Activated CD4-positive, alpha-beta T cell treated with anti-CD3 and anti-CD28 coated beads, Interleukin-2, amount 10 ng/mL, durations not matched to agents 7 days and 5 days (primary cell): Measurements from ENCODE around the gene SUB1. TPM values are rescaled to one million over a fixed set of nuclear protein-coding genes. Genes with fewer than 3 reads are reported as not detected.
A peak's percentile ranks its signal among the peaks of the same experiment; 100 is the strongest.
"Not testable (repeated sequence)": the region's sequence is repeated elsewhere in the genome, so short reads cannot be mapped to it uniquely, and the experiment has no call there.

ENCODE experiments used
- CTCF ChIA-PET: fragments of 350-600 bp; sonication (Branson Sonifier 250); formaldehyde crosslinking; loops from one replicate; lab custom pipeline; 2021; ENCODE audit warnings: antibody characterized with exemption; lab: Charles Lee
- POLR2A ChIA-PET: fragments of 350-600 bp; sonication (Branson Sonifier 250); formaldehyde crosslinking; loops from one replicate; lab custom pipeline; 2021; ENCODE audit warnings: antibody characterized with exemption; lab: Charles Lee
- DNase-seq: peaks from one replicate; pipeline ENCODE4 v3.0.0-alpha.2; 2020
- H3K27ac Mint-ChIP-seq: one replicate; pipeline ENCODE4 v1.8.0; 2021; ENCODE audit warnings: mild to moderate bottlenecking, moderate library complexity, mixed read lengths
- H3K27me3 Mint-ChIP-seq: one replicate; pipeline ENCODE4 v1.8.0; 2021; ENCODE audit warnings: mixed read lengths
- H3K36me3 Mint-ChIP-seq: one replicate; pipeline ENCODE4 v1.8.0; 2021; ENCODE audit warnings: low read depth, mixed read lengths
- H3K4me1 Mint-ChIP-seq: one replicate; pipeline ENCODE4 v1.8.0; 2021; ENCODE audit warnings: mixed read lengths
- H3K4me3 Mint-ChIP-seq: one replicate; pipeline ENCODE4 v1.8.0; 2021; ENCODE audit warnings: mild to moderate bottlenecking, moderate library complexity, mixed read lengths
- H3K9me3 Mint-ChIP-seq: one replicate; pipeline ENCODE4 v1.8.0; 2021; ENCODE audit warnings: mixed read lengths
- total RNA-seq, 2 experiments: library from RNA; stranded (reverse); gene quantifications; one replicate each; pipeline ENCODE4 v1.2.3, GENCODE V29; 2021

SUB1 gene
- total RNA-seq, 2 experiments from 2014 or later, result 430 to 446 TPM

- no peaks in the 10 kb centered on the region for H3K27me3 Mint-ChIP-seq
- peaks cover 6% of the 10 kb centered on the region for H3K9me3 Mint-ChIP-seq
- H3K4me1 Mint-ChIP-seq, result peaks cover 11% of the 10 kb centered on the region
- no peak overlapping the region for H3K4me3 Mint-ChIP-seq
- ChIA-PET POLR2A (no interaction called here), CTCF (interaction anchor here (1.4 kb wide), 1 partner anchor 22 kb away, joined by 4 read pairs; no protein-coding TSS in a partner anchor)
- peak overlapping the region; percentile 58 for H3K27ac Mint-ChIP-seq
- DNase-seq, result no peak
- peaks cover 30% of the 10 kb centered on the region for H3K36me3 Mint-ChIP-seq
Measured at GRCh38 chr5:32551865-32552264, 33.5 kb upstream of the SUB1 start.

DNA sequence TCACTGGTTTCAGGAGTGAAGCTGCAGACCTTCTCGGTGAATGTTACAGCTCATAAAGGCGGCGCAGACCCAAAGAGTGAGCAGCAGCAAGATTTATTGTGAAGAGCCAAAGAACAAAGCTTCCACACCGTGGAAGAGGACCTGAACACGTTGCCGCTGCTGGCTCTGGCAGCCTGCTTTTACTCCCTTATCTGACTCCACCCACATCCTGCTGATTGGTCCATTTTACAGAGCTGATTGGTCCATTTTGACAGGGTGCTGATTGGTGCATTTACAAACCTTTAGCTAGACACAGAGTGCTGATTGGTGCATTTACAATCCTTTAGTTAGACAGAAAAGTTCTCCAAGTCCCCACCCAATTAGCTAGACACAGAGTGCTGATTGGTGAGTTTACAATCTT is 32.9 kb upstream of the SUB1 start:
- H3K4me3 Mint-ChIP-seq, POLR2A ChIA-PET, DNase-seq, H3K27me3 Mint-ChIP-seq, H3K9me3 Mint-ChIP-seq, H3K27ac Mint-ChIP-seq: not testable (repeated sequence)
- peaks cover 30% of the 10 kb centered on the region for H3K36me3 Mint-ChIP-seq
- CTCF ChIA-PET, result interaction anchor here (1.4 to 1.6 kb wide), 2 partner anchors 22 to 38 kb away, joined by 4 read pairs; no protein-coding TSS in a partner anchor
- H3K4me1 Mint-ChIP-seq, result peaks cover 11% of the 10 kb centered on the region

DNA sequence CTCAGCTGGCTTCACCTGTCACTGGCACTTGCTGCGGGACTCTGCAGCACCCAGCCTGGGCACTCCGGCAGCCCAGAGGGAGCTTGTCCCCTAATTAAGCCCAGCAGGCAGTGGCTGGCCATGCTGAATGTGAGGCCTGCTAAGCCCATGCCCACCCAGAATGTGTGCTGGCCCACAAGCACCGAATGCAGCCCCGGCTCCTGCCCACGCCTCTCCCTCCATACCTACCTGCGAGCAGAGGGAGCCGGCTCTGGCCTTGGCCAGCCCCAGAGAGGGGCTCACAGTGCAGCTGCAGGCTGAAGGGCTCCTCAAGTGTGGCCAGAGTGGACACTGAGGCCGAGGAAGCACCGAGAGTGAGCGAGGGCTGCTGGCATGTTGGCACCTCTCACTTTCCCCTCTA is 32.4 kb upstream of the SUB1 start:
- no peak overlapping the region for H3K27ac Mint-ChIP-seq
- H3K9me3 Mint-ChIP-seq, result peaks cover 6% of the 10 kb centered on the region
- CTCF ChIA-PET, result interaction anchor here (1.6 kb wide), 1 partner anchor 37 kb away, joined by 4 read pairs; no protein-coding TSS in a partner anchor
- no peak overlapping the region for H3K4me3 Mint-ChIP-seq
- POLR2A ChIA-PET, result no interaction called here
- peaks cover 11% of the 10 kb centered on the region for H3K4me1 Mint-ChIP-seq
- H3K36me3 Mint-ChIP-seq, result peaks cover 30% of the 10 kb centered on the region
- H3K27me3 Mint-ChIP-seq, result no peaks in the 10 kb centered on the region
- no peak for DNase-seq

GRCh38 chr5:32554181-32554780 is 31.1 kb upstream of the SUB1 start:
- peaks cover 12% of the 10 kb centered on the region for H3K4me1 Mint-ChIP-seq
- H3K9me3 Mint-ChIP-seq, H3K27ac Mint-ChIP-seq, CTCF ChIA-PET, DNase-seq, H3K27me3 Mint-ChIP-seq, POLR2A ChIA-PET, H3K4me3 Mint-ChIP-seq: not testable (repeated sequence)
- peaks cover 28% of the 10 kb centered on the region for H3K36me3 Mint-ChIP-seq

GRCh38 chr5:32556543-32556942 is 28.8 kb upstream of the SUB1 start:
- H3K36me3 Mint-ChIP-seq, result peaks cover 27% of the 10 kb centered on the region
- DNase-seq, POLR2A ChIA-PET, H3K4me3 Mint-ChIP-seq, H3K9me3 Mint-ChIP-seq, CTCF ChIA-PET, H3K27ac Mint-ChIP-seq, H3K27me3 Mint-ChIP-seq: not testable (repeated sequence)
- H3K4me1 Mint-ChIP-seq, result peaks cover 14% of the 10 kb centered on the region

DNA sequence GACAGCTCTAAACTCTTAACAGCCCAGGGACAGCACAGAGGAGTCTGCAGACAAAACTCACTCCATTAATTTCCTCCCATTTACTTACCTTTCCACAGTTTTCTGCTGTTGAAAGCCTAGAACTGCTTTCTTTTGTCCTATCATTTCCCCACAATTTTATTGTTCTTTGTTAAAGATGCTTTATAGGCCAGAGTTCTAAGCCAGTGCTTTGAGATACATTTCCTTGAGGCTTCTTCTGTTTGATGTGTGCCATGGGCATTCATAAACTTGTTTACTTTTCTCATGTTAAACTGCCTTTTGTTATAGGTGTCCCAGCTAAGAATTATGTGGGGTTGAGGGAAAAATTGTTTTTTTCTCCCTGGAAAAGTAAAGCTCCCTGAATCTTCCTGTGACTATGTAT is 25.9 kb upstream of the SUB1 start:
- Mint-ChIP-seq H3K4me1 (peaks cover 5% of the 10 kb centered on the region), H3K4me3 (no peak overlapping the region), H3K9me3 (no peaks in the 10 kb centered on the region), H3K36me3 (peaks cover 9% of the 10 kb centered on the region), H3K27ac (no peak overlapping the region), H3K27me3 (no peaks in the 10 kb centered on the region)
- ChIA-PET CTCF (interaction anchor here (1.0 kb wide), 1 partner anchor 15 kb away, joined by 4 read pairs; no protein-coding TSS in a partner anchor), POLR2A (no interaction called here)
- no peak for DNase-seq

- Mint-ChIP-seq H3K9me3 (no peaks in the 10 kb centered on the region), H3K4me1 (peaks cover 5% of the 10 kb centered on the region)
Measured at GRCh38 chr5:32559921-32560320, 25.4 kb upstream of the SUB1 start.

DNA sequence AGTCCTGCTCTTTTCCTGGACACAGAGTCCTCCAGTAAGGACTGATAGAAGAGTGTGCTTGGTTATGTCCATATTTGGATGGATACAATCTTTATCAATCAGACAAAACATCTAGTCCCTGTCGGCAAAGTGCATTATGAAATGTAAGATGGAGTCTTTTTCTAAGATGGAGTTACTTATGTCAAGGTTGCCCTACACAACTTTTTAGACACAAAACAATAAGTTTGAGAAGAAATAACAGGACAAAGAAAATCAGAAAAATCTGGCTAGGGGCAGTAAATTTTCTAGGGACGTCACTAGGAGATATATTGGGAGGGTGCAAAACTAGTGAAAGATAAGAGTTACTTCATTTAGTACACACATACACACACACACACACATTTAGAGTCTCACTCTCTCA is 23.3 kb upstream of the SUB1 start:
- no peaks in the 10 kb centered on the region for H3K9me3 Mint-ChIP-seq
- DNase-seq, result no peak
- H3K27me3 Mint-ChIP-seq, result no peaks in the 10 kb centered on the region
- H3K4me3 Mint-ChIP-seq, result no peak overlapping the region
- ChIA-PET POLR2A (no interaction called here), CTCF (no interaction called here)
- H3K36me3 Mint-ChIP-seq, result peaks cover 17% of the 10 kb centered on the region
- no peak overlapping the region for H3K27ac Mint-ChIP-seq
- peaks cover 6% of the 10 kb centered on the region for H3K4me1 Mint-ChIP-seq

More at GRCh38 chr5:32559921-32560320, 25.4 kb upstream of the SUB1 start:
- DNase-seq, result no peak
- H3K36me3 Mint-ChIP-seq, result peaks cover 9% of the 10 kb centered on the region
- no peak overlapping the region for H3K4me3 Mint-ChIP-seq
- H3K27me3 Mint-ChIP-seq, result no peaks in the 10 kb centered on the region
- POLR2A ChIA-PET, result no interaction called here
- CTCF ChIA-PET, result no interaction called here
- H3K27ac Mint-ChIP-seq, result no peak overlapping the region

- no peaks in the 10 kb centered on the region for H3K9me3 Mint-ChIP-seq
- no peak for DNase-seq
- peaks cover 18% of the 10 kb centered on the region for H3K36me3 Mint-ChIP-seq
- H3K27me3 Mint-ChIP-seq, result no peaks in the 10 kb centered on the region
- CTCF ChIA-PET, result no interaction called here
- peaks cover 6% of the 10 kb centered on the region for H3K4me1 Mint-ChIP-seq
- no peak overlapping the region for H3K27ac Mint-ChIP-seq
- no peak overlapping the region for H3K4me3 Mint-ChIP-seq
- POLR2A ChIA-PET, result no interaction called here
Measured at GRCh38 chr5:32562843-32563242, 22.5 kb upstream of the SUB1 start.

DNA sequence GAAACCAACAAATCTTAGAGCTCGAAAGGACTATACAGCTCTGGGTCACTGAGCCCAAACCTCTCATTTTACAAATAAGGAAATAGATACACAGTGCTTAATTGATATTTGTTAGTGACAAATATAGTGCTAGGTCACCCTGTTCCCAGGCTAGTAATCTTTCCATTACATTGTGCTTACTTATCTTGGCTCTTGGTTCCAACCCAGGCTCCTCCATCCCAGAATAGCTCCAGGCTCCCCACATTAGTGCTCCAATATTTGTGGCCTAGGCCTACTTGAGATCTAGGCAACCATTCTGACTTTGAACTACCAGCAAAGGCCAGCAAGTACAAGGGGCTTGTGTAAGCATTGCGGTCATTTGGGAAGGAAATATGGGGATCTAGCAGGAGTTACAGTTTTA is 21.7 kb upstream of the SUB1 start:
- no peak for DNase-seq
- POLR2A ChIA-PET, result no interaction called here
- no peaks in the 10 kb centered on the region for H3K27me3 Mint-ChIP-seq
- H3K4me1 Mint-ChIP-seq, result peaks cover 6% of the 10 kb centered on the region
- peaks cover 18% of the 10 kb centered on the region for H3K36me3 Mint-ChIP-seq
- H3K27ac Mint-ChIP-seq, result no peak overlapping the region
- CTCF ChIA-PET, result no interaction called here
- H3K4me3 Mint-ChIP-seq, result no peak overlapping the region
- no peaks in the 10 kb centered on the region for H3K9me3 Mint-ChIP-seq

DNA sequence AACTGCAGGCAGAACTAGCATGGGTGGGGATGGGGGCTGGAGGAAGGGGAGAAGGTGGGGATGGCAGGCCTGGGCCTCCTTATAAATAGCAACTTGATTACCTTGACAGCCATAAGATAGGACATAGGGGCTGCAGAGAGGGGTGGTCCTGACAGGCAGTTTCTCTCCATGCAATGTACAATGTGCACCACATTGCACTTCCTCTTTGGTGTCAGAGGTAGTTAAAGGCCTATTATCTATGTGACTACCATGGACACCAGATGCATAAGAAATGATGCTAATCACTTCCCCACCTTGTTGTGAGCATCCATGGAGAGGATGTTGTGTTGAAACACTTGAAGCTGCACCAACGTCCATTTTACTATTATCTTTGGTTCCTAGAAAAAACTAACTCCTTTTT is 20.2 kb upstream of the SUB1 start:
- POLR2A ChIA-PET, result interaction anchor here (0.6 kb wide), 1 partner anchor 75 kb away, joined by 4 read pairs; no protein-coding TSS in a partner anchor

DNA sequence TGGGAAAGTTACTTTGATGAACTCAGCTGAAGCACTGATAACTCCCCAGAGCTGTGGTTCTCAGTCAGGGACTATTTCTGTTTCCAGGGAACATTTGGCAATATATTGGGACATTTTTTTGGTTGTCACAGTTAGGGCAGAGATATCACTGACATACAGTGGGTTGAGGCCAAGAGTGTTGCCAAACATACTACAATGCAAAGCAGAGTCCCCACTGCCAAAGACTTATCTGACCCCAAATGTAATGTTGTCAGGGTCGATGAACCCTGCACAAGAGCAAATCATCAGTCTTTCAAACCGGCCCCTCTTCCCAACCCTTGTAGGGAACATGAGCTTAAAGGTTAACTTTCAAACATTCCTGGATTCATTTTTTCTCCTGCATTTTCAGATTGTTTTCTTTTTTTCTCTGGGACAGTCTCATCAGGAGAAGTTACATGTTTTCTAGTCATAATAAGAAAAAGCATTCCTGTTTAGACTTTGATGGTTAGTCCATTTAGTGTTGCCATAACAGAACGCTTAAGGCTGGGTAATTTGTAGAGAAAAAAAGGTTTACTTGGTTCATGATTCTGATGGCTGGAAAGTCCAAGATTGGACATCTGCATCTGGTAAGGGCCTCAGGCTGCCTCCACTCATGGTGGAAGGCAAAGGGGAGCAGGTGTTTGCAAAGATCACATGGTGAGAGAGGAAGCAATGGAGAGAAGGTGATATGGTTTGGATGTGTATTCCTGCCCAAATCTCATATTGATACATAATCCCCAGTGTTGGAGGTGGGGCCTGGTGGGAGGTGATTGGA is 18.8 kb upstream of the SUB1 start:
- no peak overlapping the region for H3K4me3 Mint-ChIP-seq
- H3K27ac Mint-ChIP-seq, result no peak overlapping the region
- ChIA-PET POLR2A (no interaction called here), CTCF (no interaction called here)
- H3K27me3 Mint-ChIP-seq, result no peaks in the 10 kb centered on the region
- no peak for DNase-seq
- H3K4me1 Mint-ChIP-seq, result peaks cover 5% of the 10 kb centered on the region
- no peaks in the 10 kb centered on the region for H3K9me3 Mint-ChIP-seq
- H3K36me3 Mint-ChIP-seq, result peaks cover 13% of the 10 kb centered on the region

More for the DNA sequence above, 20.2 kb upstream of the SUB1 start:
- peaks cover 18% of the 10 kb centered on the region for H3K36me3 Mint-ChIP-seq
- H3K4me1 Mint-ChIP-seq, result peaks cover 3% of the 10 kb centered on the region
- H3K4me3 Mint-ChIP-seq, result no peak overlapping the region
- no peaks in the 10 kb centered on the region for H3K27me3 Mint-ChIP-seq
- no peaks in the 10 kb centered on the region for H3K9me3 Mint-ChIP-seq
- CTCF ChIA-PET, result interaction anchor here (0.6 kb wide), 1 partner anchor 96 kb away, joined by 3 read pairs; no protein-coding TSS in a partner anchor
- H3K27ac Mint-ChIP-seq, result no peak overlapping the region
- DNase-seq, result no peak

DNA sequence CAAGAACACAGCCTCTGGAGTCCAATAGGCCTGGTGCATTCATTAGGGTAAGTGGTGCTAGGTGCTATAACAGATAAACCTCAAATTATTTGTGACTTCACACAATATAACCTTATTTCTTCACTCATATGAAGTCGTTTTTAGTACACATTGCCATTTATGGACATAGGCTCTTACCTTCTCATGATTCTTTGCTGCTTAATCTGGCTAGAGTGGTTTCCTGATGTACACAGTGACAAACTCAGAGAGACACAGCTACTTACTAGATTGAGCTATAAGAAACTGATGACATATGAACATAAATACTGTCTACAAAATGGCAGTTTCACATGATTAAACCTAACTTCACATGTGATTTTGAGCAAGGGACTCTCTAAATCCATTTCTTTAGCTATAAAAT is 14.2 kb upstream of the SUB1 start:
- CTCF ChIA-PET, result interaction anchor here (0.6 to 1.6 kb wide), 3 partner anchors 9 to 130 kb away, joined by 3 to 4 read pairs (median 3); no protein-coding TSS in a partner anchor
- POLR2A ChIA-PET, result interaction anchor here (0.5 kb wide), 1 partner anchor 29 kb away, joined by 3 read pairs; no protein-coding TSS in a partner anchor
- Mint-ChIP-seq H3K27me3 (no peaks in the 10 kb centered on the region), H3K4me3 (no peak overlapping the region), H3K9me3 (no peaks in the 10 kb centered on the region), H3K4me1 (peaks cover 3% of the 10 kb centered on the region), H3K36me3 (peaks cover 9% of the 10 kb centered on the region), H3K27ac (no peak overlapping the region)
- no peak for DNase-seq
